GM13977 (cell line): ENCODE data around the gene PRKAG2.
A peak's percentile ranks its signal among the peaks of the same experiment; 100 is the strongest.

Experiments
- DNase-seq: peaks from one replicate; pipeline ENCODE4 v3.0.0; 2012; ENCODE audit warnings: low spot score
- CTCF ChIP-seq: IDR thresholded peaks from 2 replicates; pipeline ENCODE4 v1.5.1; 2012; ENCODE audit warnings: mild to moderate bottlenecking, control low read depth; ENCODE audit not compliant: insufficient read depth; ENCODE audit errors: extremely low read depth, missing control alignments
- in situ Hi-C: fragments of 300-500 bp; cut with MboI; formaldehyde crosslinking; loops from one replicate; pipeline ENCODE4 v1.12.0; 2022; ENCODE audit warnings: low sequenced_read_pairs, low pct_unique_long_range_greater_than_20kb, mixed read lengths, inconsistent platforms; ENCODE audit not compliant: unreplicated experiment

Gene PRKAG2

GRCh38 chr7:151866028-151866427 lies 10.9 kb downstream of the PRKAG2 start:
- in situ Hi-C loops: no loop called here
- no peak for DNase-seq
- no peak for TF ChIP-seq CTCF

DNA sequence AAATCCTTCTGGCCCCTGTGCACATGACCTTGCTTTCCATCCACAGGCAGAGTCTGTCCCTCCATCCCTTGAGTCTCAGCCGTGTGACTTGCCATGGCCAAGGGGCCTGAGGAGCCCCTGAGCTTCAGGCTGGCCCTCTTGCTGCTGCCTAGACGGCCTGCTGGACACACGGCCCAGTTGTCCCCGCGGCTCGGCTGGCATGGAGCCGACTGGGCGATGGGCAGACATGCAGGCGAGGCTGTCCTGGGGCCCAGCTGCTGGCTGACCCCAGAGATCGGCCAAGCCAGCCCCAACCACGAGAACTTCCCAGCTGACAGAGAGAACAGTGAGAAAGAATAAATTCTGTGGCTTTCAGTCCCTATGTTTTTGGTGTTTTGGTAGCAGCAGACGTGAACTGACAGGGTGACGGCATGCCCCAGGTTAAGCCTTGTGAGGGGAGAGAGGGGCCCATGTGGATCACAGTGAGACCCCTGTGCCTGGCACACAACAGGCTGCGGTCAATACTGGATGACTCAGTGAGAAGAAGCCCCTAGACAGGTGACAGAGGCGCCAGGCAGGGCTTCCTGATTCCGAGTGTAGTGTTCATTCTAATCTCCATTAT lies 11.7 kb downstream of the PRKAG2 start:
- no peak for TF ChIP-seq CTCF
- in situ Hi-C loops: no loop called here
- no peak for DNase-seq

GRCh38 chr7:151864561-151864960 lies 12.4 kb downstream of the PRKAG2 start:
- DNase-seq: no peak
- TF ChIP-seq CTCF: no peak
- in situ Hi-C loops: no loop called here

DNA sequence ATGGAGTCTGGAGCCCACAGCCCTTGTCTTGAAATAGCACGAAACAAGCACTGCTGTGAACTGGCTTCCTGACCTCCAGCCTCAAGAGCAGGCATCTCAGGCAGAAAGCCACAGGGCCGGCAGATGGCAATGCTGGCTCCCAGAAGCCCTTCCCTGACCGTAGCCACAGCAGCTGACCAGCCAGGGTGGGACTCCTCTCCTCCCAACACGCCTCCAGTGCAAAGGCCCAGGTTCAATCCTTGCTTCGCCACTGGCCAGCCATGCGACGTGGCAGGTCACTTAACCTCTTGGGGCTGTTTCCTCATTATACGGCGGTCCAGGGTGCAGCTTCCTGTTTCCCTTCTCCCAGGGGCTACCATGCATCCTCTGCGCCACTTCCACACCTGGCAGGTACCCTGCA lies 12.8 kb downstream of the PRKAG2 start:
- in situ Hi-C loops: no loop called here
- DNase-seq: no peak
- TF ChIP-seq CTCF: no peak

DNA sequence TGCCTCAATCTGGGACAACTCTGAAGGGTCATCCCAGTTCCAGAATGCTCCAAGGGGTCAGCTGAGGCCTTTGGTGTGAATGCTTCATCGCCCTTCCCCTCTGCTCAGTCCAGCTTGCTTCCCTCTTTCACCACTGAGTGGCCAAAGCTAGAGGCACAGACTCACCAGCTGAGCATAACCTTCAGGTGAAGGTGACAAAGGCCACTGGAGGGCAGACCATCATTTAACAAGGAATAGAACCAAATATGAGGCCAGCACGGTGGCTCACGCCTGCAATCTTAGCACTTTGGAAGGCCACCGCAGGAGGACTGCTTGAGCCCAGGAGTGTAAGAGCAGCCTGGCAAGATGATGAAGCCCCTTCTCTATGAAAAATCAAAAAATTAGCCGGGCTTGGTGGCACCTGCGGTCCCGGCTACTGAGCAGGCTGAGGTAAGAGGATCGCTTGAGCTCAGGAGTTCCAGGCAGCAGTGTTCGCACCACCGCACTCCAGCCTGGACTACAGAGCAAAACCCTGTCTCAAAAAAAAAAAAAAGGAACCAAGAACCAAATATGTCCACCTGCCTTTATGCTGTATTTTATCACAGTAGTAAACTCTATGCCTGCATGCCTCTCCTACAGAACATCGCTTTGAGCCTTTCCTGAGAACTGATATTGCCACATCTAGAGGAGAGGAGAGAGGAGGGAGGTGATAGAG lies 13.4 kb downstream of the PRKAG2 start:
- peak; percentile 12 for TF ChIP-seq CTCF
- in situ Hi-C loops: no loop called here
- no peak for DNase-seq

DNA sequence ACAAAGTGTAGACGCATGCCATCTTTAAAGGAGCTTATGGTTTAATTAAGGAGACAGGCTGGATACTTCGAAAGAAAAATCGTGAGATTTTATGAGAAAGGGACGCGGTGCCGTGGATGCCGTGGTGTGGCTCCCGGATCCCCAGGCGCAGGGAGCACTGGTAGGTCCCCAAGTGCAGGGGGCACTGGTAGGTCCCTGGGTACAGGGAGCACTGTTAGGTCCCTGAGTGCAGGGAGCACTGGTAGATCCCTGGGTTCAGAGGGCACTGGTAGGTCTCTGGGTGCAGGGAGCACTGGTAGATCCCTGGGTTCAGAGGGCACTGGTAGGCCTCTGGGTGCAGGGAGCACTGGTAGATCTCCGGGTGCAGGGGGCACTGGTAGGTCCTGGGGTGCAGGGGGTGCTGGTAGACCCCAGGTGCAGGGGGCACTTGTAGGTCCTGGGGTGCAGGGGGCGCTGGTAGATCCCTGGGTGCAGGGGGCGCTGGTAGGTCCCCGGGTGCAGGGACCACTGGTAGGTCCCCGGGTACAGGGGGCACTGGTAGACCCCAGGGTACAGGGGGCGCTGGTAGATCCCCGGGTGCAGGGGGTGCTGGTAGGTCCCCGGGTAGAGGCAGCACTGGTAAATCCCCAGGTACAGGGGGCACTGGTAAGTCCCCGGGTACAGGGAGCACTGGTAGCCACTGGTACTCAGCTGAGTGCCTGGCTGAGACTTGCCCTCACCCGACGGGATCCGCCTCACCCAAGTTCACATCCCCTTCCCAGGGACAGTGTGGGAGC lies 14.1 kb downstream of the PRKAG2 start:
- in situ Hi-C loops: no loop called here
- no peak for DNase-seq
- no peak for TF ChIP-seq CTCF
